Keratinocyte (primary cell): Measurements from ENCODE around the gene STPG2. TPM values are rescaled to one million over a fixed set of nuclear protein-coding genes. Genes with fewer than 3 reads are reported as not detected.

Experiments used
- DNase-seq: peaks from one replicate; pipeline ENCODE4 v3.0.0-alpha.2; 2011; ENCODE audit warnings: low read depth, missing footprints, low spot score
- FAIRE-seq: peaks from 2 replicates; lab custom pipeline; 2011; peaks lifted over from hg19 to GRCh38; lab: Jason Lieb, UNC
- H2AFZ ChIP-seq: 2 replicates; pipeline ENCODE4 v1.6.0; 2012; ENCODE audit warnings: low read length, control low read depth, inconsistent platforms; ENCODE audit not compliant: control insufficient read depth
- H3K27ac ChIP-seq: 2 replicates; pipeline ENCODE4 v1.5.1; 2011; ENCODE audit warnings: low read length; ENCODE audit not compliant: control insufficient read depth, insufficient read depth
- H3K27me3 ChIP-seq: 3 replicates; pipeline ENCODE4 v1.6.0; 2011; ENCODE audit warnings: low read length; ENCODE audit not compliant: control insufficient read depth, insufficient read depth; ENCODE audit errors: extremely low read depth
- H3K36me3 ChIP-seq, 2 experiments: 2 replicates in 1 of 2; 3 replicates in 1 of 2; pipeline ENCODE4 v1.5.1; 2011; ENCODE audit warnings: low read length in 2 of 2, mild to moderate bottlenecking in 1 of 2; ENCODE audit not compliant: control insufficient read depth in 2 of 2, insufficient read depth in 2 of 2; ENCODE audit errors: extremely low read depth in 1 of 2
- H3K4me1 ChIP-seq: 3 replicates; pipeline ENCODE4 v1.5.1; 2011; ENCODE audit warnings: low read length; ENCODE audit not compliant: control insufficient read depth, insufficient read depth; ENCODE audit errors: extremely low read depth
- H3K4me2 ChIP-seq: 3 replicates; pipeline ENCODE4 v1.6.0; 2011; ENCODE audit warnings: low read depth, low read length; ENCODE audit not compliant: control insufficient read depth, insufficient read depth; ENCODE audit errors: extremely low read depth
- H3K4me3 ChIP-seq, 3 experiments: fragments of 200-600 bp in 1 of 3; sonication (generic) in 1 of 3; 2 replicates in 2 of 3; 3 replicates in 1 of 3; pipeline ENCODE4 v1.5.1; 2011 to 2016; ENCODE audit warnings: low read length in 3 of 3, mild to moderate bottlenecking in 3 of 3, control low read depth in 2 of 3, inconsistent platforms in 1 of 3, low read depth in 1 of 3, mixed read lengths in 1 of 3, mixed run types in 1 of 3, moderate library complexity in 1 of 3; ENCODE audit not compliant: control insufficient read depth in 2 of 3, insufficient read depth in 2 of 3; ENCODE audit errors: extremely low read depth in 1 of 3
- H3K79me2 ChIP-seq: 2 replicates; pipeline ENCODE4 v1.6.0; 2012; ENCODE audit warnings: low read length; ENCODE audit not compliant: control insufficient read depth, insufficient read depth
- H3K9ac ChIP-seq: 3 replicates; pipeline ENCODE4 v1.6.0; 2011; ENCODE audit warnings: low read length; ENCODE audit not compliant: control insufficient read depth, insufficient read depth; ENCODE audit errors: extremely low read depth
- H3K9me1 ChIP-seq: 3 replicates; pipeline ENCODE4 v1.6.0; 2011; ENCODE audit warnings: low read length; ENCODE audit not compliant: control insufficient read depth, insufficient read depth; ENCODE audit errors: extremely low read depth
- H3K9me3 ChIP-seq: 2 replicates; pipeline ENCODE4 v1.5.1; 2012; ENCODE audit warnings: low read depth, low read length; ENCODE audit not compliant: control insufficient read depth
- H4K20me1 ChIP-seq: 3 replicates; pipeline ENCODE4 v1.6.0; 2011; ENCODE audit warnings: low read length; ENCODE audit not compliant: control insufficient read depth, insufficient read depth; ENCODE audit errors: extremely low read depth
- EZH2 ChIP-seq: IDR thresholded peaks from one replicate; pipeline ENCODE4 v1.6.1; 2012; ENCODE audit warnings: inconsistent platforms, mild to moderate bottlenecking, low read length, moderate library complexity
- dilution Hi-C: fragments of 300-500 bp; cut with MboI; formaldehyde crosslinking; loops from one replicate; pipeline ENCODE4 v1.7.0; 2020; ENCODE audit warnings: low sequenced_read_pairs; ENCODE audit not compliant: extremely low pct_ligation_motif_present
- polyA plus RNA-seq, 5 experiments: library from polyadenylated mRNA; depleted of rRNA in 3 of 5; stranded (reverse) in 3 of 5; stranded (forward) in 1 of 5; unstranded in 1 of 5; fragments of >200 nt; gene quantifications; 1 replicate in 1 of 5; 2 replicates in 3 of 5; 3 replicates in 1 of 5; pipeline versions ENCODE4 v1.2.1 to v1.2.3, GENCODE V29; 2011 to 2012; ENCODE audit warnings: missing spikeins in 2 of 5, low read depth in 1 of 5, low replicate concordance in 1 of 5
- TF ChIP-seq, protein P1 (sequence below), 3 experiments: IDR thresholded peaks in 1 of 3; conservative IDR thresholded peaks in 1 of 3; optimal IDR thresholded peaks in 1 of 3; 2 replicates in 2 of 3; 3 replicates in 1 of 3; pipeline versions ENCODE3 to v1.5.1; 2011; ENCODE audit warnings: low read length in 3 of 3, mild to moderate bottlenecking in 3 of 3, moderate library complexity in 2 of 3, control low read depth in 1 of 3, inconsistent platforms in 1 of 3; ENCODE audit not compliant: insufficient read depth in 2 of 3; ENCODE audit errors: extremely low read depth in 1 of 3

STPG2 gene
- polyA plus RNA-seq, 1 donor (not counting 4 experiments of a cell fraction or from before 2014, with no cell fraction given), result 0.07 TPM

DNA sequence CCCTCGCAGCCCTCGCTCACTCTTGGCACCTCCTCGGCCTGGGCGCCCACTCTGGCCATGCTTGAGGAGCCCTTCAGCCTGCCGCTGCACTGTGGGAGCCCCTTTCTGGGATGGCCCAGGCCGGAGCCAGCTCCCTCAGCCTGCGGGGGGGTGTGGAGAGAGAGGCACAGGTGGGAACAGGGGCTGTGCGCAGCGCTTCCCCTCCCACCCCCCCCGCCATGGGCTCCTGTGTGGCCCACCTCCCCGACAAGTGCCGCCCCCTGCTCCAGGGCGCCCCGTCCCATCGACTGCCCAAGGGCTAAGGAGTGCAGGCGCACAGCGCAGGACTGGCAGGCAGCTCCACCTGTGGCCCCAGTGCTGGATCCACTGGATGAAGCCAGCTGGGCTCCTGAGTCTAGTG, 220.2 kb downstream of the STPG2 start:
- Histone ChIP-seq H3K4me2 (no peak overlapping the region), H4K20me1 (no peaks in the 10 kb centered on the region), H3K27ac (no peak overlapping the region), H3K79me2 (no peaks in the 10 kb centered on the region), H3K4me1 (no peaks in the 10 kb centered on the region), H3K27me3 (no peaks in the 10 kb centered on the region), H3K9me1 (no peaks in the 10 kb centered on the region), H3K36me3 (no peaks in the 10 kb centered on the region), H3K4me3 (no peak overlapping the region), H3K9ac (no peak overlapping the region), H3K9me3 (no peaks in the 10 kb centered on the region), H2AFZ (no peak overlapping the region)
- DNase-seq, result no peak
- dilution Hi-C loops, result no loop called here
- TF ChIP-seq, protein P1, sequence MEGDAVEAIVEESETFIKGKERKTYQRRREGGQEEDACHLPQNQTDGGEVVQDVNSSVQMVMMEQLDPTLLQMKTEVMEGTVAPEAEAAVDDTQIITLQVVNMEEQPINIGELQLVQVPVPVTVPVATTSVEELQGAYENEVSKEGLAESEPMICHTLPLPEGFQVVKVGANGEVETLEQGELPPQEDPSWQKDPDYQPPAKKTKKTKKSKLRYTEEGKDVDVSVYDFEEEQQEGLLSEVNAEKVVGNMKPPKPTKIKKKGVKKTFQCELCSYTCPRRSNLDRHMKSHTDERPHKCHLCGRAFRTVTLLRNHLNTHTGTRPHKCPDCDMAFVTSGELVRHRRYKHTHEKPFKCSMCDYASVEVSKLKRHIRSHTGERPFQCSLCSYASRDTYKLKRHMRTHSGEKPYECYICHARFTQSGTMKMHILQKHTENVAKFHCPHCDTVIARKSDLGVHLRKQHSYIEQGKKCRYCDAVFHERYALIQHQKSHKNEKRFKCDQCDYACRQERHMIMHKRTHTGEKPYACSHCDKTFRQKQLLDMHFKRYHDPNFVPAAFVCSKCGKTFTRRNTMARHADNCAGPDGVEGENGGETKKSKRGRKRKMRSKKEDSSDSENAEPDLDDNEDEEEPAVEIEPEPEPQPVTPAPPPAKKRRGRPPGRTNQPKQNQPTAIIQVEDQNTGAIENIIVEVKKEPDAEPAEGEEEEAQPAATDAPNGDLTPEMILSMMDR (optimal IDR thresholded peaks at IDR 0.05 in 1 of 3, IDR thresholded peaks at IDR 0.05 in 1 of 3, conservative IDR thresholded peaks at IDR 0.05 in 1 of 3; ENCODE audit: extremely low read depth in 1 of 3, insufficient read depth in 2 of 3, low read length in 3 of 3), result no peak
- no peak for TF ChIP-seq EZH2
- FAIRE-seq, result no peak

DNA sequence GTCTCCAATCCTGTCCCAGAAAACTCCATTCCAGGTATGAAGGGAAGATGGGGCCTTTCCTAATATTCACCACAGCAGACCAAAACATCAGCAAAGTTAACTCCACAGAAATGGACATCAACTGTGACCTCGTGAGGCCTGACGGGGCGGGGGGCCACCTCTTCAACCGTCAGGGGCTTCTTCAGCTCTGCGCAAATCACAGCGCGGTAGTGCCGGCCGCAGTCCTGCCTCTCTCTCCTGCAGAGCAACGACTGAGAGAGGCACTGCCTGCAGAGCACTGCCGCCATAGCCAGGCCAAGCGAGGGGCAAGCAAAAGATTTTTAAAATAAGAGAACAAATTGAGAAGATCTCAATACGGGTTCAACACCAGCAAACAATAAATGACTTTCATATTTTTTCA, 226.2 kb downstream of the STPG2 start:
- FAIRE-seq, result no peak
- H3K27me3 ChIP-seq, result no peaks in the 10 kb centered on the region
- no peak for DNase-seq
- H3K9me3 ChIP-seq, result no peaks in the 10 kb centered on the region
- dilution Hi-C loops, result no loop called here
- H3K79me2 ChIP-seq, result no peaks in the 10 kb centered on the region
- no peaks in the 10 kb centered on the region for H3K36me3 ChIP-seq
- no peak overlapping the region for H3K27ac ChIP-seq
- H2AFZ ChIP-seq, result no peak overlapping the region
- no peak overlapping the region for H3K4me2 ChIP-seq
- no peaks in the 10 kb centered on the region for H3K9me1 ChIP-seq
- no peak overlapping the region for H3K9ac ChIP-seq
- H4K20me1 ChIP-seq, result no peaks in the 10 kb centered on the region
- H3K4me3 ChIP-seq, result no peak overlapping the region
- TF ChIP-seq, protein P1 (optimal IDR thresholded peaks at IDR 0.05 in 1 of 3, IDR thresholded peaks at IDR 0.05 in 1 of 3, conservative IDR thresholded peaks at IDR 0.05 in 1 of 3; ENCODE audit: extremely low read depth in 1 of 3, insufficient read depth in 2 of 3, low read length in 3 of 3), result no peak
- no peak for TF ChIP-seq EZH2
- H3K4me1 ChIP-seq, result no peaks in the 10 kb centered on the region
